UCSD-AML1 (cell line): ENCODE results near the gene GJB1.
A peak's percentile ranks its signal among the peaks of the same experiment; 100 is the strongest.
"Not testable (repeated sequence)": the region's sequence is repeated elsewhere in the genome, so short reads cannot be mapped to it uniquely, and the experiment has no call there.

Experiments used
- DNase-seq: peaks from one replicate; lab custom pipeline; 2025; ENCODE audit not compliant: unreplicated experiment; lab: John Stamatoyannopoulos, UW

The GJB1 gene

DNA sequence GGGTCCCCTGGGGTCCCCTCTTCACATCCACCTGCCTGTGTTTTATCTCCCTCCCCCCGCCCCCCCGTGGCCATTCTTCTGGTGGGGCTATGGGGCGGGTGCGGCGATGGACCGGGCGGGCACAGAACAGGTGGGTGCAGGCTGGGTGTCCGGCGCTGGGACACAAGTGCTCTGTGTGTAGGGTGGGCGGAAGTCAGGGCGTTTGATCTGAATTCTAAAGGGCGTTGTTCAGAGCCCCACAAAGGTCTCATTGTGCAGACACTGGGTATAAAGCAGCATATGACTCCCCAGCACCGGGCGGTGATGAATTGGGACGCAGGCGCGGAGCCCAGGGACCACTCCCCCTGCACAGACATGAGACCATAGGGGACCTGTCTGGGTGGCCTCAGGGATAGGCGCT lies at the start of gene GJB1:
Gene GJB1, plus strand, starts transcription at position 296 of the 400 bp plus-strand sequence. CDS start 484 bp downstream, outside the sequence.
- no peak for DNase-seq

DNA sequence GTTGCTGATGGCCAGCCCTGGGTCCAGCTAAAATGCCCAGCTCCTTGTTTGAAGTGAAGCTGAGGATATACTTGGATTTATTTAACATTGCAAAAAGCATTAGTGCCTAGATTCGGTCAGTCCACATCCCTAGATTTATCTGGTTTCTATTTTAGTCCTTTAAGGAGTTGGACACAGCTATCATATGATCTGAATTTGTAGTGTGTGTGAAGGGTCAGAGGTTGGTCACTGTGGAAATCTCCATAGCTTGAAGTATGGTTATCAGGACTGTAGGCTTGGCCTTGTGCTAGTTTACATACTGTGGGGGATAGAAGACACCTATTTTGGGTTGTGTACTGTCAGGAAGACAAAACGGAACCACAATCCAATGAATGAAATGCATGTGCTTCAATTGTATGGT lies 49.6 kb upstream of the GJB1 start:
- DNase-seq = no peak

GRCh38 chrX:71174795-71175194 lies 48.2 kb upstream of the GJB1 start:
- no peak for DNase-seq

- DNase-seq = no peak
Measured at GRCh38 chrX:71175531-71175930, 47.5 kb upstream of the GJB1 start.

- no peak for DNase-seq
Measured at GRCh38 chrX:71177327-71177726, 45.7 kb upstream of the GJB1 start.

- peak; percentile 43 for DNase-seq
Measured at GRCh38 chrX:71178908-71179307, 44.1 kb upstream of the GJB1 start.

DNA sequence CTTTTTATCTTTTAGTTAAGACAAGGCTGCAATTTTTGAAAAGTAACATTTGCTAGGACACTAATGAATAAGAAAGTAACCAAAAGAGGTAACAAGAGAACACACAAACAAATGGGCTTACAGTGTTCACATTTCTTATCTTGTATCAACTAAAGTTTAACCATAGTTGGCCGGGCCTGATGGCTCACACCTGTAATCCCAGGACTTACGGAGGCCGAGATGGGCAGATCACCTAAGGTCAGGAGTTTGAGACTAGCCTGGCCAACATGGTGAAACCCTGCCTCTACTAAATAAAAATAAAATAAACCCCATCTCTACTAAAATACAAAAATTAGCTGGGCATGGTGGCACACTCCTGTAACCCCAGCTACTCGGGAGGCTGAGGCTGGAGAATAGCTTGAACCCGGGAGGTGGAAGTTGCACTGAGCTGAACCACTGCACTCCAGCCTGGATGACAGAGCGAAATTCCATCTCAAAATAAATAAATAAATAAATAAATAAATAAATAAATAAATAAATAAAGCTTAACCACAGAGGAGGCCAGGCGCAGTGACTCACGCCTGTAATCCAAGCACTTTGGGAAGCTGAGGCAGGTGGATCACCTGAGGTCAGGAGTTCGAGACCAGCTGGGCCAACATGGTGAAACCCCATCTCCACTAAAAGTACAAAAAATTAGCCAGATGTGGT lies 42.3 kb upstream of the GJB1 start:
- DNase-seq = not testable (repeated sequence)

- peak; percentile 35 for DNase-seq
Measured at GRCh38 chrX:71181558-71181909, 41.5 kb upstream of the GJB1 start.

GRCh38 chrX:71181910-71182799 lies 40.9 kb upstream of the GJB1 start:
- DNase-seq = peak; percentile 80

DNA sequence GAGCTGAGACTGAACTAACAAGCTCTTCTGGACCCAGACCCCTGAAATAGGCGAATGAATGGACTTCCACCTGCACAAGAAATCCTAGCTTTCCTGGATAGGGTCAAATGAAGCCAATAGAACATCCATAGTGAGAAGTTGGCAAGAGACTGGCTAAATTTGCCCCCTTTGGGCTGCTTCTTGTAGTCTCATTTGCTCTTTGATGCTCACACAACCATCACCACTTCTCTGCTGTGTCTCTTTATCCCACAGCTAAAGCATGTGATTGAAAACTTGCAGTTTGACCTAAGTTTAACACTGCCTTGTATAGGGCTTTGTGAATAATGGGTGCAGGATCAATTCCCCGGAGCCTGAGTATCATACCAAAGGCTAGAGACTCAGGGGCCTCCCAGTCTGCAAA lies 40.2 kb upstream of the GJB1 start:
- no peak for DNase-seq

- DNase-seq = no peak
Measured at GRCh38 chrX:71183341-71183740, 39.7 kb upstream of the GJB1 start.

GRCh38 chrX:71184092-71184491 lies 38.9 kb upstream of the GJB1 start:
- no peak for DNase-seq

DNA sequence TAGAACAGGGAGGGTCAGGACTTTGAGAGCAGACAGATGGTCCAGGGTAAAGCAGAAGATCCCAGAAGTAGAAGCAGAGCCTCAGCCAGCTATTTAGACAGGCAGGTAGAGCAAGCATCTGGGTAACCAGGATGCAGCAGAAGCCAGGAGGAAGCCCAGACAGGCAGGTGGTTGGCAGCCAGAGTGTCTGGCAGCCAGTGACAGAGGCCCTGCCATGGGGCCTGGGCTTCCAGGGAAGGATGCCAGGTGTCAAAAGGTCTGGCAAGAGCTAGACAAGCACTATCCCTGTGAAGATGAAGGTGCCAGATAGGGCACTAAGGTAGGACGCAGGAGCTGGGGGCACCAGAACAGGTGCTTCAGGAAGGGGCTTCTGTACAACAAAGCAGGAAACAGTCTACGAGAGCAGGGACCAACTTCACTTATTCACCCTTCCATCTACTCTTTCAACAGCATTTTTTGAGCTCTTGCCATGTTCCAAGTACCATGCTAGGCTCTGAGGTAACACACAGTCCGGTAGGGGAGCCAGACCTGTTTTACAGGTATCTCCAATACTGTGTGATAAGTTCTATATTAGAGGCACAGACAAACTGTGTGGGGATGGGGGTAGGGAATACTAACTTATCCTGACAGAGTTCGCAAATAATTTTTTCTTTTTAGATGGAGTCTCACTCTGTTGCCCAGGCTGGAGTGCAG lies 38.1 kb upstream of the GJB1 start:
- DNase-seq = no peak

DNA sequence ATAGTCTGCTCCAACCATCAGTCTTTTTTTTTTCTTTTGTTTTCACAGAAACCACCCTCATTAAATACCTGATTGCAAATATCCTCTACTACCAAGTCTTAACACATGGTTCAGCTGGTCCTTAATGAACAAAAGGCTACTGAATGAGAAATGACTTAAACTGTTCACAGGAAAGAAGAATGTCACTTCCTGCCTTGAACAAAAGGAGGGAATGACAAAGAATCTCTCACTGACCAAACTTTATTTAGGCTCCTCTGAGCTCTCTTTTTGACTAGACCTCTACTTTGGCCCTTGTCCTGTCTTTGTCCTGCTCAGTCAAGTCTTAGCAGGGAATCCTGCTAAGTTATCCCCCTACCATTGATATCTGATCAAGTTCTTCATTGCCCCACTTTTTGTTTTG lies 31.8 kb upstream of the GJB1 start:
- no peak for DNase-seq

DNA sequence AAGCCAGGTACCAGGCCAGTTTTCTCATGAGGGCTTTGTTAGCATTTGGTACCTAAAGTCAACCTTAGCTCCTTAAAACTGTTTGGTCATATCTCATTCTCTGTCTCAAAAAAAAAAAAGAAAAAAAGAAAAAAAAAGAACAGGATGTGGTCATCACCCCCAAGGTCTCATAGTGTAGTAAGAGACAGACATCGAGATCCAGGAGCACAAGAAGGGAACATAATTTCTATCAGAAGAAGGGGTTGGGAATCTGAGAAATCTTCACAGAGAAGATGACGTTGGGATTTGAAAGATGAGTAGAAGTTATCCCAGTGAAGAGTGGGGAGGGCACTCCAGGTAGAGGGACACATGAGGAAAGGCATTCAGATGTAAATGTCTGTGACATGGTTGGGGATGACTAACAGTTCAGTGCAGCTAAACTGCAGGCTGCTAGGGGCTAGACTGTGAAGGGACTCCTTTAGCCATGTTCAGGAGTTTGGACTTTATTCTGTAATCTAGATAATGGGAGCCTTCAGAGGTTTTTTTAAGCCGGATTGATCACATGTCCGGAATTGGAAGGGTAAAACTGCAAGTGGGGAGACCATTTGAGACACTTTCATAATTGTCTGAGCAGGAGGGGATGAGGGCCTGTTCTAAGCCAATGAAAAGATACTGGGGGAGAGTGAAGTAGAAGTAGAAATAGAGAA lies 26.9 kb upstream of the GJB1 start:
- DNase-seq = no peak

GRCh38 chrX:71198066-71198465 lies 25.0 kb upstream of the GJB1 start:
- DNase-seq = peak; percentile 22

DNA sequence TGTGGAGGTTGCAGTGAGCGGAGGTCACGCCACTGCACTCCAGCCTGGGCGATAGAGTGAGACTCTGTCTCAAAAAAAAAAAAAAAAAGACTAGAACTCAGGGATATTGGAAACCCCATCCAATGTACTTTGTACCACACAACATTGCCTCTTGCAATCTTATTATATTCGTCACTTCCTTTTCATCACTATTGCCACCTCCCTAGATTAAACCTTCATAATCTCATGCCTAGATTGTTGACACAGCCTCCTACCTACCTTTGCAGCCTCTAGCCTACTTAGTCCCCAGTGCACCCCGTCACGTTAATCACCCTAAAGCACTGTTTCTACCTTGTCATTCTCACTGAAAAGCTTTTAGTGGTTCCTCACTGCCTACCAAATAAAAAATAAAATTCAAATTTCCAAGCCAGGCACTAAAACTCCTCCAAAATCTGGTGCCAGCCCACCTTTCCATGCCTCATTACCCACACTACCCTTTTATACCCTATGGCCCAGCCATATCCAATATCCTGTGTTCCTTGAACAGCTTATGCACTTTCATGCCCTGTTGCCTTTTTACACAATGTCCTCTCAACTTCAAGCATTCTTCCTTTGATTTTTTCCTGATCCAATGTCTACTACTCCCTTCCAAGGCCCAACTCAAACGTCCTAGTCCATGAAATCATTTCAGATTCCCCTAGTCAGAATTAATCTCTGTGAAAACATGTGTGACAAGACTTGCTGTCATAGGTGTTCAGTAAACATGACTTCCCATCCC lies 23.6 kb upstream of the GJB1 start:
- DNase-seq = no peak

GRCh38 chrX:71210816-71211215 lies 12.2 kb upstream of the GJB1 start:
- no peak for DNase-seq

DNA sequence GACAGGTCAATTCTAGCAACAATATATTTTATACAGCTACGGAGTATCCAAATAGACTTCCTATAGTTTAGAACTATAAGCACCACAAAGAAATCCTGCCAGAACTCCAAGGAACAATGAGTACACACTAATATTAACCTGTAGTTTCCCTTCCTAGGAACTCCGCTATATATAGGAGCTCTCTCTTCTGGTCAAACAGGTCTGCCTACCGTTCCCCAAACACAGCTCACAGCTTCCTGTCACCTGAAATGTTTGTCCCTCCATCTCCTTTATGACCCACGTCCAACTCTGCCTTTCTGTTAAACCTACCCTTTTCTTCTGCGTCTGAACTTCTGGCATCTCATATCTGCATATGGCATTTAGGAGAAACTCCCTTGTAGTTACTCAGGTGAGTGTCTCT lies 10.5 kb upstream of the GJB1 start:
- no peak for DNase-seq

DNA sequence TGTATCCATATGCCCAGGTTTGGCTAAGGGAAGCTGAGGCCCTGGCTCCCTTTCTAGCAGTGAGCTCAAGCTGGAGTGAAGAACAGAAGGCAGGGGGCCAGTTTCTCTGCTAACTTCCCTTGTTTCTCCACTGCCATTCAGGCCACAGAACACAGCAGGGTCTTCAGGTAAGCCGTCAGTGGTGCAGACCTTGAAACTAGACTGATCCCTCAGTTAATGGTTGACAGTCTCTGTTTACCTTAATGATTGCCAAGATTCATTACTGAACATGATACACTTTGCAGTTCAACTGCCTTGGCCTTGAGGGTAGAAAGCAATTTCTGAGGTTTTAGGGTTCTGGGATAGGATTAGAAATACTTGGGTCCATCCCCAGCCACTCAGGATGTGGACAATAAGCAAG lies 8.9 kb upstream of the GJB1 start:
- DNase-seq = no peak
